Lower leg skin (tissue), 4 donors: ENCODE data around the gene DICER1. TPM values are rescaled to one million over a fixed set of nuclear protein-coding genes. Genes with fewer than 3 reads are reported as not detected.

Experiments used
- DNase-seq, 2 donors: peaks; one replicate each; pipeline ENCODE4 v3.0.0-alpha.2; 2019; ENCODE audit warnings: low spot score in 2 of 2
- H3K4me3 ChIP-seq: fragments of 200-600 bp; sonication (generic); 2 replicates; pipeline ENCODE4 v1.5.1; 2017; ENCODE audit warnings: mild to moderate bottlenecking, low read depth; ENCODE audit not compliant: poor library complexity, severe bottlenecking
- POLR2A ChIP-seq, 2 donors: fragments of 450-650 bp; IDR thresholded peaks; one replicate each; pipeline ENCODE4 v1.6.1; 2016 to 2017; ENCODE audit warnings: antibody characterized with exemption in 2 of 2, mild to moderate bottlenecking in 1 of 2, moderate library complexity in 1 of 2
- WGBS, 2 donors: methylation state at CpG; one replicate each; pipeline ENCODE4 v1.1.5; 2018; 5-methylcytosine and 5-hydroxymethylcytosine counted together
- intact Hi-C: fragments of 100-400 bp; cut with DNase I; formaldehyde crosslinking; loops from one replicate; pipeline ENCODE4 v1.15.0; 2023; ENCODE audit warnings: low total_unique reads
- total RNA-seq, 4 donors: library from RNA; depleted of rRNA; stranded (reverse); fragments of >200 nt; gene quantifications; one replicate each; pipeline ENCODE4 v1.1.0, GENCODE V29; 2016
- TF ChIP-seq, protein P1 (sequence below), 3 donors: fragments of 450-650 bp; IDR thresholded peaks; one replicate each; pipeline ENCODE4 v1.5.1; 2016; ENCODE audit warnings: antibody characterized with exemption in 3 of 3, mild to moderate bottlenecking in 3 of 3, moderate library complexity in 2 of 3

DICER1 gene
- total RNA-seq, 4 donors from 2014 or later, result 32.8 to 70.4 (median 45.0) TPM

DNA sequence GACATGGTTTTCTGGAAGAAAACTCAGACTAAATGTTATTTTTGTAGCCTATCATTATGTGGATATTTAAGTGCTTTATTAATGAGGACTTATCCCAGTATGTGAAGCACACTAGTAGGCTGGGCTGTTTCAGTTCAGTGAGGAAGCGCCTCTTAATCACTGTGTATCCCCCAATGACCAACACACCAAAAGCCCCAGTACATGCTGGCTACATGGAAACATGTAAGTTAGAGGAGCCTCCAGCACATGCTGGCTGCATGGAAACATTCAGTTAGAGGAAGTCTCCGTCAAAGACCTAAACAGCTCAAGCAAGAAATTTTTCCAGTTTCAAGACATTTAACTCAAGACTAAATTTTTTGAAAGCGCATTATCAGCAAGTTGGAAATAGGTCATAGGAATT lies 26.8 kb downstream of the DICER1 start:
- 96 to 97% methylated on average over 3 of the region's 3 CpGs for WGBS, 2 donors
- no peak for DNase-seq
- TF ChIP-seq POLR2A (IDR thresholded peaks at IDR 0.05), result no peak
- TF ChIP-seq, protein P1, sequence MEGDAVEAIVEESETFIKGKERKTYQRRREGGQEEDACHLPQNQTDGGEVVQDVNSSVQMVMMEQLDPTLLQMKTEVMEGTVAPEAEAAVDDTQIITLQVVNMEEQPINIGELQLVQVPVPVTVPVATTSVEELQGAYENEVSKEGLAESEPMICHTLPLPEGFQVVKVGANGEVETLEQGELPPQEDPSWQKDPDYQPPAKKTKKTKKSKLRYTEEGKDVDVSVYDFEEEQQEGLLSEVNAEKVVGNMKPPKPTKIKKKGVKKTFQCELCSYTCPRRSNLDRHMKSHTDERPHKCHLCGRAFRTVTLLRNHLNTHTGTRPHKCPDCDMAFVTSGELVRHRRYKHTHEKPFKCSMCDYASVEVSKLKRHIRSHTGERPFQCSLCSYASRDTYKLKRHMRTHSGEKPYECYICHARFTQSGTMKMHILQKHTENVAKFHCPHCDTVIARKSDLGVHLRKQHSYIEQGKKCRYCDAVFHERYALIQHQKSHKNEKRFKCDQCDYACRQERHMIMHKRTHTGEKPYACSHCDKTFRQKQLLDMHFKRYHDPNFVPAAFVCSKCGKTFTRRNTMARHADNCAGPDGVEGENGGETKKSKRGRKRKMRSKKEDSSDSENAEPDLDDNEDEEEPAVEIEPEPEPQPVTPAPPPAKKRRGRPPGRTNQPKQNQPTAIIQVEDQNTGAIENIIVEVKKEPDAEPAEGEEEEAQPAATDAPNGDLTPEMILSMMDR (IDR thresholded peaks at IDR 0.05), result no peak
- intact Hi-C loops, result no loop called here
- no peak overlapping the region for H3K4me3 ChIP-seq

DNA sequence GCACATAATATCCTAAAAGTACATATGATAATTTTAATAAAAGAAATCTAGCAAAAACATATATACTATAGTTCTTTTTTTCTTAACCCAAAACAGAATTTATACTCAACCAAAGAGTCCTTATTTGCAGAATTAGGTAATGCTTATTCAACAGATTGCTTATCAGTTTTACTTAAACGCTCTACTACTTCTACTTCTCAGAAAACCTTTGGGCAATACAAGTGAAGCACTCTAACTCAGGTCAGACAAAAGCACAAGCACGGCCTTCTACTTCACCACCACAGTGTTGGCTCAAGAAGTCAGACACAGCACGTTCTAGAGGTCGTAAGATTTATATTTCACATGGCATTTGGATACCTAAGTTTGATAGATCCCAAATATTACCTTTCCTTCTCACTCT lies 29.2 kb downstream of the DICER1 start:
- intact Hi-C loops, result no loop called here
- TF ChIP-seq, protein P1 (IDR thresholded peaks at IDR 0.05), result no peak
- TF ChIP-seq POLR2A (IDR thresholded peaks at IDR 0.05), result no peak
- no peak overlapping the region for H3K4me3 ChIP-seq
- WGBS, 2 donors, result 85 to 92% methylated on average over 4 of the region's 4 CpGs
- DNase-seq, result no peak

DNA sequence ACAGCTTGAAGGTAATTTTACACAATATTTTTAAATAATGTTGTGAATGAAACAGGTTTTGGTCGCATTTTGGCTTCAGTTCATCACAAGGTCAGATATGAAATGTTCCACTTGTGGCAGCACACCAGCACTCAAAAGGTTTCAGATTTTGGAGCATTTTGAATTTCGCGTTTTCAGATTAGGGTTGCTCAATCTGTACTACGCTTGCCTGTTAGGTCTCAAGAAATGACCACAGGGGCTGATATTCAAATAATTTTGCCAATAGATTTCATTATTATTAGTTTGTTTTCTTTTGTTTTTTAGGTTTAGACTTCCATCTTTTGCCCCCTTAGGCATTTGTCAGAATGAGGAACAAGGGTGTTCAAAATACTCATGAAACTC lies 29.8 kb downstream of the DICER1 start:
- WGBS, 2 donors, result 90 to 92% methylated on average over 4 of the region's 4 CpGs
- H3K4me3 ChIP-seq, result no peak overlapping the region
- DNase-seq, result no peak
- TF ChIP-seq POLR2A (IDR thresholded peaks at IDR 0.05), result no peak
- TF ChIP-seq, protein P1 (IDR thresholded peaks at IDR 0.05), result no peak
- intact Hi-C loops, result no loop called here

GRCh38 chr14:95126906-95127530 lies 30.3 kb downstream of the DICER1 start:
- 86 to 98% methylated on average over 1 of the region's 1 CpG for WGBS, 2 donors
- intact Hi-C loops, result no loop called here

DNA sequence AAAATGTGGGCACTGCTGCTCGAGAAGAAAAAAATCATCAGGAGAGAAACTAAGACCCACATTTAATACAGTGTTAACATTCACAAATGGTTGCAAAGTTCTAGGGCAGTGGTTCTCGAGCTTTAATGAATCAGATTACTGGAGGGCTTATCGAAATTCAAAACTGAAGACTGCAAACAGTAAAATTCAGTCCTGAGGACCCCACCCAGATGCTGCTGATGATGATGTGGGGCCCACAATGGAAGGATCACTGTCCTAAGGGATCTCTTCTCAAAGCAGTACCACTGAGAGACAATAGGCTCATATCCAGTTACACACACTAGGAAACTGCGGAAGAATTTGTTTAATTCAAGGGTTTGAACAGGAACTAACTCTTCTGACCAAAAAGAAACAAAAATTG lies 31.4 kb downstream of the DICER1 start:
- H3K4me3 ChIP-seq, result no peak overlapping the region
- no peak for DNase-seq
- 93 to 95% methylated on average over 4 of the region's 4 CpGs for WGBS, 2 donors
- intact Hi-C loops, result no loop called here
- TF ChIP-seq, protein P1 (IDR thresholded peaks at IDR 0.05), result no peak
- no peak for TF ChIP-seq POLR2A (IDR thresholded peaks at IDR 0.05)

More at GRCh38 chr14:95126906-95127530, 30.3 kb downstream of the DICER1 start:
- TF ChIP-seq, protein P1 (IDR thresholded peaks at IDR 0.05), result no peak
- TF ChIP-seq POLR2A (IDR thresholded peaks at IDR 0.05), result no peak
- no peak for DNase-seq
- no peak overlapping the region for H3K4me3 ChIP-seq

- no peak overlapping the region for H3K4me3 ChIP-seq
- TF ChIP-seq, protein P1 (IDR thresholded peaks at IDR 0.05), result no peak
- DNase-seq, result no peak
- intact Hi-C loops, result no loop called here
- whole genome bisulfite sequencing, 2 donors, result 93 to 100% methylated on average over 2 to 3 of the region's 3 CpGs
Observed at GRCh38 chr14:95125221-95125620, 32.1 kb downstream of the DICER1 start.
